ENCODE measurements around the gene MBP.

GRCh38 chr18:77049938-77050337, 82.6 kb downstream of the MBP start:
- TF ChIP-seq CTCF (IDR thresholded peaks at IDR 0.05) (no peak), POLR2A (IDR thresholded peaks at IDR 0.05) (no peak)

Measured in lower leg skin (tissue), 3 donors.